GM18519 (cell line): Measurements from ENCODE around the gene PLA2G15.

Experiments used
- ATAC-seq: cut with Tn5 transposase; IDR thresholded peaks from one replicate; pipeline ENCODE4 v1.9.1; 2021; ENCODE audit warnings: mild to moderate bottlenecking, moderate library complexity; ENCODE audit not compliant: unreplicated experiment, low FRiP score

The PLA2G15 gene

GRCh38 chr16:68232335-68232734, 12.8 kb upstream of the PLA2G15 start:
- no peak for ATAC-seq

GRCh38 chr16:68233085-68233834, 11.9 kb upstream of the PLA2G15 start:
- no peak for ATAC-seq

GRCh38 chr16:68233835-68234187, 11.4 kb upstream of the PLA2G15 start:
- no peak for ATAC-seq

GRCh38 chr16:68234188-68235107, 10.7 kb upstream of the PLA2G15 start:
- ATAC-seq = no peak

- no peak for ATAC-seq
Measured at GRCh38 chr16:68235108-68235886, 9.9 kb upstream of the PLA2G15 start.

- ATAC-seq = no peak
Measured at GRCh38 chr16:68235887-68236136, 9.4 kb upstream of the PLA2G15 start, which contains the start of gene ESRP2. Gene ESRP2 (minus strand): TSS chr16:68236127. CDS start chr16:68236045, 82 bp downstream.

- ATAC-seq = no peak
Measured at GRCh38 chr16:68236137-68236825, 8.9 kb upstream of the PLA2G15 start.

GRCh38 chr16:68236826-68237242, 8.3 kb upstream of the PLA2G15 start:
- ATAC-seq = no peak

GRCh38 chr16:68237243-68238028, 7.7 kb upstream of the PLA2G15 start:
- ATAC-seq = peak; percentile 60

- peak; percentile 14 for ATAC-seq
Measured at GRCh38 chr16:68238029-68238345, 7.2 kb upstream of the PLA2G15 start.

- no peak for ATAC-seq
Measured at GRCh38 chr16:68242085-68242484, 3.1 kb upstream of the PLA2G15 start.

- no peak for ATAC-seq
Measured at GRCh38 chr16:68242926-68243858, 2.0 kb upstream of the PLA2G15 start.

- no peak for ATAC-seq
Measured at GRCh38 chr16:68244481-68244902, 681 bp upstream of the PLA2G15 start.

- ATAC-seq = no peak
Measured at GRCh38 chr16:68246121-68246520, 948 bp downstream of the PLA2G15 start.

GRCh38 chr16:68246666-68247065, 1.5 kb downstream of the PLA2G15 start:
- ATAC-seq = no peak

GRCh38 chr16:68247400-68247799, 2.2 kb downstream of the PLA2G15 start:
- no peak for ATAC-seq

GRCh38 chr16:68247932-68248331, 2.8 kb downstream of the PLA2G15 start:
- ATAC-seq = no peak

- ATAC-seq = no peak
Measured at GRCh38 chr16:68249371-68249770, 4.2 kb downstream of the PLA2G15 start.

- no peak for ATAC-seq
Measured at GRCh38 chr16:68250951-68251350, 5.8 kb downstream of the PLA2G15 start.
